ENCODE data around the gene LRRC26.

LRRC26 gene
- 0 reads per million in 9 experiments for total RNA-seq

DNA sequence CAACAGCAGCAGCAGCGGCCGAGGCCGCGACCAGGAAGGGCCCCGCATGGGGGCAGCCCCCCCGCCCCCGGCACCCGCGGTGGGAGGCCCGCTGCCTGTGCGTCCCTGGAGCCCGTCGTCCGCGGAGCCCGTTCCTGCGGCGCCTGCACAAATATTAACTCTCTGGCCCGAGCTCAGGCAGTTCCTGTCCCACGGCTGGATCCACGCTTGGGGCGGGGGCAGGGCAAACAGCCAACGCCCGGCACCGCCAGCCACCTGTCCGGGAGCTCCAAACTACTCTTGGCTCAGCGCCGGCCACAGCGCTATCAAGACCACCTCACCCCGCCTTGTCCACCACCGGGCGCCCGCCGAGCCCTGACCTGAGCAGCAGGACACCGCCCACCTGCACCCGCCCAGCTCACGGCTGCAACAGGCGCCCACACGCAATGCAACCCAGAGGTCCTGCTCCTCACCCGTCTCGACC is at the start of gene LRRC26:
Gene LRRC26 (minus strand): TSS at position 156 of the 463 bp plus-strand sequence. CDS start 108 bp downstream, at position 48.
- Mint-ChIP-seq H3K4me3 (peak within 1 kb of the TSS; percentile 51 to 67), H3K36me3 (ENCODE audit: insufficient read depth) (no peaks in the 10 kb centered on the region), H3K4me1 (ENCODE audit: low read depth in 2 of 2) (peaks cover 0 to 7% of the 10 kb centered on the region in 2 donors), H3K27me3 (peaks cover 15 to 50% of the 10 kb centered on the region in 2 donors), H3K27ac (no peak within 1 kb of the TSS), H3K9me3 (no peaks in the 10 kb centered on the region)
- DNase-seq, result no peak
- ATAC-seq (replicated peaks), result no peak

GRCh38 chr9:137218754-137219271 is 49.0 kb upstream of the LRRC26 start:
- peaks cover 10% of the 10 kb centered on the region for H3K36me3 Mint-ChIP-seq (ENCODE audit: insufficient read depth)
- no peaks in the 10 kb centered on the region for H3K9me3 Mint-ChIP-seq
- no peak for DNase-seq
- H3K4me3 Mint-ChIP-seq, result no peak overlapping the region
- no peak overlapping the region for H3K27ac Mint-ChIP-seq
- H3K4me1 Mint-ChIP-seq (ENCODE audit: low read depth in 2 of 2), result peaks cover 0 to 4% of the 10 kb centered on the region in 2 donors
- ATAC-seq (replicated peaks), result no peak
- H3K27me3 Mint-ChIP-seq, result no peaks in the 10 kb centered on the region

- Mint-ChIP-seq H3K4me1 (ENCODE audit: low read depth in 2 of 2) (peaks cover 0 to 4% of the 10 kb centered on the region in 2 donors), H3K27me3 (no peaks in the 10 kb centered on the region), H3K4me3 (no peak overlapping the region), H3K27ac (no peak overlapping the region), H3K36me3 (ENCODE audit: insufficient read depth) (peaks cover 5% of the 10 kb centered on the region), H3K9me3 (no peaks in the 10 kb centered on the region)
- ATAC-seq (replicated peaks), result no peak
- no peak for DNase-seq
Observed at GRCh38 chr9:137218212-137218753, 48.4 kb upstream of the LRRC26 start.

GRCh38 chr9:137217276-137218211 is 47.7 kb upstream of the LRRC26 start:
- H3K4me3 Mint-ChIP-seq, result no peak overlapping the region
- no peaks in the 10 kb centered on the region for H3K27me3 Mint-ChIP-seq
- ATAC-seq (replicated peaks), result no peak
- H3K27ac Mint-ChIP-seq, result no peak overlapping the region
- H3K9me3 Mint-ChIP-seq, result no peaks in the 10 kb centered on the region
- peaks cover 6% of the 10 kb centered on the region for H3K36me3 Mint-ChIP-seq (ENCODE audit: insufficient read depth)
- no peak for DNase-seq
- H3K4me1 Mint-ChIP-seq (ENCODE audit: low read depth in 2 of 2), result peaks cover 0 to 3% of the 10 kb centered on the region in 2 donors

- Mint-ChIP-seq H3K4me1 (ENCODE audit: low read depth in 2 of 2) (peaks cover 0 to 3% of the 10 kb centered on the region in 2 donors), H3K4me3 (no peak overlapping the region), H3K9me3 (no peaks in the 10 kb centered on the region), H3K27me3 (no peaks in the 10 kb centered on the region), H3K36me3 (ENCODE audit: insufficient read depth) (peaks cover 6% of the 10 kb centered on the region), H3K27ac (no peak overlapping the region)
- ATAC-seq (replicated peaks) (no peak), DNase-seq (no peak)
Observed at GRCh38 chr9:137216188-137216965, 46.5 kb upstream of the LRRC26 start.

DNA sequence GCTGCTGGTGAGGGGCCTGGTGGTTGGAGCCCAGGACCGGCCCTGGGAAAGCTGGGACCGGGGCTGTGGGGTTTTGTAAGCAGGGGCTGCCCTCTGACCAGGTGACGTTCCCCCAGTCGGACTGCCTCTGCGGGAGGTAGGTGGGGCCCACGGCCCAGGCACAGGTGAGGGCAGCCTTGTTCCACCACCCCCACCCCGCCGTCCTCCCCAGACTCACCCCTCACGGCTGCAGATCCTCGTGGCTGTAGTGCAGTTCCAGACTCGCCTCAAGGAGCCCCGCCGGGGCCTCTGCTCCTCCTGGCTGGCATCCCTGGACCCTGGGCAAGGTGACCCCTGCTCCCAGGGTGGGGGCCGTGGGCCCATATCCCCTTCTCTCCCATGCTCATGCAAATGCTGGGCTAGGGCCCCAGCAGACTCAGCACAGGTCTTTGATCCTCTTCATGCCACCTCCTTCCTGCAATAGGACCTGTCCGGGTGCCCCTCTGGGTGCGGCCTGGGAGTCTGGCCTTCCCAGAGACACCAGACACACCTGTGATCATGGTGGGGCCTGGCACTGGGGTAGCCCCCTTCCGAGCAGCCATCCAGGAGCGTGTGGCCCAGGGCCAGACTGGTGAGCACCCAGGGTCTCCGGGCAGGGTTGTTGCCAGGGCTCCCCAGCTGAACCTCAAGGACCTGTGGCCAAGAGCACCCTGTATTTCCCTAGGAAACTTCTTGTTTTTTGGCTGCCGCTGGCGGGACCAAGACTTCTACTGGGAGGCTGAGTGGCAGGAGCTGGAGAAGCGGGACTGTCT is 45.5 kb upstream of the LRRC26 start:
- H3K27ac Mint-ChIP-seq, result no peak overlapping the region
- no peaks in the 10 kb centered on the region for H3K9me3 Mint-ChIP-seq
- no peaks in the 10 kb centered on the region for H3K27me3 Mint-ChIP-seq
- no peak for ATAC-seq (replicated peaks)
- H3K4me1 Mint-ChIP-seq (ENCODE audit: low read depth in 2 of 2), result peaks cover 0 to 4% of the 10 kb centered on the region in 2 donors
- peaks cover 4% of the 10 kb centered on the region for H3K36me3 Mint-ChIP-seq (ENCODE audit: insufficient read depth)
- no peak for DNase-seq
- no peak overlapping the region for H3K4me3 Mint-ChIP-seq

GRCh38 chr9:137214620-137215019 is 44.8 kb upstream of the LRRC26 start:
- DNase-seq (no peak), ATAC-seq (replicated peaks) (no peak)
- Mint-ChIP-seq H3K4me1 (ENCODE audit: low read depth in 2 of 2) (peaks cover 0 to 3% of the 10 kb centered on the region in 2 donors), H3K4me3 (no peak overlapping the region), H3K27ac (peak overlapping the region in 1 of 2 donors; percentile 76), H3K27me3 (no peaks in the 10 kb centered on the region), H3K36me3 (ENCODE audit: insufficient read depth) (peaks cover 10% of the 10 kb centered on the region), H3K9me3 (no peaks in the 10 kb centered on the region)

DNA sequence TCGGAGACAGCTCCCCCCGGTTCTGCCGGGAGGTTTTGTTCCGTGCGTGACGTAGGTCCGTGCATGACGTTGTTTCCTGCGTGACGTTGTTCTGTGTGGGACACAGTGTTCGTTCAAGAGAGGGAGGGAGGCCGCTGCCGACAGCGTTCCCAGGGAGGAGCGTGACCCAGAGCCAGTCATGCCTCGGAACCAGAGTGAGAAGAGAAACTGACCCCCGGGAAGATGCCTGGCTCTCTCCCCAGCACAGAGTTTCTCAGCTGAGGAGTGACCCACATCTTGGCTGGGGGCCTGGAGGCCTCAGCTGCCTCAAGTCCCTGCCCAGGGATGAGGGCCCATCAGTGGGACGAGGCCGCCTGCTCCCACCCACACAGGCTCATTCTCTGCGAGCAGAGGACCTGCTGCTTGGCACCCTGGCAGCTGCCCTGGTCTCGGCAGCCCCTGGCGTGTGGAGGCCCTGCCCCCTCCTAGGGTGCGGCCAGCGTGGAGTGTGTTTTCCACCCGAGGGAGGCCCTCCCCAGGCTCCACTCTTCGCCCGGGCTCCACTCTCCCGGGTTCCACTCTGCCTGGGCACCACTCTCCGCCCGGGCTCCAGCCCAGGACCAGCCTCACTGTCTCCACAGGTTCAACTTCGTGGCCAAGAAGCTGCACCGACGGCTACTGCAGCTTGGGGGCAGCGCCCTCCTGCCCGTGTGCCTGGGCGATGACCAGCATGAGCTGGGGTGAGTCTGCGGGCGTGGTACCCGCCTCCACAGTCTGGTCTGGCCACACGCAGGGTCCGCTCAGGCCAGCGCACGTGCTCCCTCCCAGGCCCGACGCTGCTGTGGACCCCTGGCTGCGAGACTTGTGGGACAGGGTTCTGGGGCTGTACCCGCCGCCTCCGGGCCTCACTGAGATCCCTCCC is 43.6 kb upstream of the LRRC26 start:
- Mint-ChIP-seq H3K27ac (no peak overlapping the region), H3K4me1 (ENCODE audit: low read depth in 2 of 2) (peaks cover 0 to 5% of the 10 kb centered on the region in 2 donors), H3K9me3 (no peaks in the 10 kb centered on the region), H3K36me3 (ENCODE audit: insufficient read depth) (peaks cover 16% of the 10 kb centered on the region), H3K4me3 (no peak overlapping the region), H3K27me3 (no peaks in the 10 kb centered on the region)
- no peak for ATAC-seq (replicated peaks)
- DNase-seq, result no peak

GRCh38 chr9:137212520-137212919 is 42.7 kb upstream of the LRRC26 start:
- Mint-ChIP-seq H3K4me3 (no peak overlapping the region), H3K36me3 (ENCODE audit: insufficient read depth) (peaks cover 21% of the 10 kb centered on the region)
- no peak for ATAC-seq (replicated peaks)

GRCh38 chr9:137211532-137211931 is 41.7 kb upstream of the LRRC26 start:
- Mint-ChIP-seq H3K4me3 (no peak overlapping the region), H3K9me3 (no peaks in the 10 kb centered on the region), H3K27ac (peak overlapping the region in 1 of 2 donors; percentile 72), H3K4me1 (ENCODE audit: low read depth in 2 of 2) (peaks cover 13 to 17% of the 10 kb centered on the region in 2 donors), H3K36me3 (ENCODE audit: insufficient read depth) (peaks cover 22% of the 10 kb centered on the region), H3K27me3 (no peaks in the 10 kb centered on the region)
- DNase-seq, result no peak
- no peak for ATAC-seq (replicated peaks)

More at GRCh38 chr9:137212520-137212919, 42.7 kb upstream of the LRRC26 start:
- H3K27me3 Mint-ChIP-seq, result no peaks in the 10 kb centered on the region
- DNase-seq, result no peak
- no peaks in the 10 kb centered on the region for H3K9me3 Mint-ChIP-seq
- no peak overlapping the region for H3K27ac Mint-ChIP-seq
- H3K4me1 Mint-ChIP-seq (ENCODE audit: low read depth in 2 of 2), result peaks cover 3 to 7% of the 10 kb centered on the region in 2 donors

- Mint-ChIP-seq H3K36me3 (ENCODE audit: insufficient read depth) (peaks cover 46% of the 10 kb centered on the region), H3K9me3 (no peaks in the 10 kb centered on the region), H3K4me3 (peak overlapping the region; percentile 91 to 94), H3K27me3 (no peaks in the 10 kb centered on the region), H3K27ac (peak overlapping the region; percentile 96 to 97), H3K4me1 (ENCODE audit: low read depth in 2 of 2) (peaks cover 26 to 34% of the 10 kb centered on the region in 2 donors)
- ATAC-seq (replicated peaks), result no peak
- no peak for DNase-seq
Observed at GRCh38 chr9:137206602-137207001, 36.8 kb upstream of the LRRC26 start.
